ENCODE data around the gene KMT2C.
"Not testable (repeated sequence)": the region's sequence is repeated elsewhere in the genome, so short reads cannot be mapped to it uniquely, and the experiment has no call there.

Gene KMT2C

DNA sequence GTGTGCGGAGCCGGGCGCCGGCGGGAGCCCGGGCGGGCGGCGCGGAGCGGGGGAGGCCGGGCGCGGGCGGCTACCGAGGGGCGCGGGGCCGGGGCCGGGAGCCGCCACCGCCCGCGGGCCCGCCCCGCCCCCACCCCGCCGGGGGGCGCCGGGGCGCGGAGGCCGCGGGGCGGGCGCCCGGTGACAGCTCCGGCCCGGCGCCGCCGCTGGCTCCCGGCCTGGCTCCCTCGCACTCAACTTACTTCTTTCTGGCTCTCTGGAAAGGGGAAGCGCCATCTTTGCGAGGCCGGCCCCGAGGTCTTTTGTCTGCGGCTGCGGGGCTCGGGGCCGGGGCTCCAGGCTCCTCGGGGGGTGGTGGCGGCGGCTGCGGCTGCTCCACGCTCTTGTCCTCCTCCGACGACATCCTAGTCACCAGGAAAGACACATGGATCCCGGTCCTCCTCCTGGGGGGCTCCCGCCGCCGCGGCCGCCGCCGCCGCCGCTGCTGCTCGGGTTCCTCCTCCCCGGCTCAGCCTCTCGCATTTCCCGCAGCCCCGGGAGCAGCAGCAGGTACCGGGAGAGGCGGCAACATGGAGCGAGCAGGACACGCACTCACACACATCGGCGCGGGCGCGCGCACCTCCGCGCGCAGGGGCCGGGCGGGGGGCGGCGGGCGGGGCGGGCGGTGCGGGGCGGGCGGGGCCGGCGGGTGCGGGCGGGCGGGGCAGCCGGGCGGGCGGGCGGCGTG, at the start of gene KMT2C:
Gene KMT2C (minus strand): TSS at position 620 of the 727 bp plus-strand sequence. CDS start 217 bp downstream, at position 403.
- peak; percentile 60 to 78 (median 73) for DNase-seq

DNA sequence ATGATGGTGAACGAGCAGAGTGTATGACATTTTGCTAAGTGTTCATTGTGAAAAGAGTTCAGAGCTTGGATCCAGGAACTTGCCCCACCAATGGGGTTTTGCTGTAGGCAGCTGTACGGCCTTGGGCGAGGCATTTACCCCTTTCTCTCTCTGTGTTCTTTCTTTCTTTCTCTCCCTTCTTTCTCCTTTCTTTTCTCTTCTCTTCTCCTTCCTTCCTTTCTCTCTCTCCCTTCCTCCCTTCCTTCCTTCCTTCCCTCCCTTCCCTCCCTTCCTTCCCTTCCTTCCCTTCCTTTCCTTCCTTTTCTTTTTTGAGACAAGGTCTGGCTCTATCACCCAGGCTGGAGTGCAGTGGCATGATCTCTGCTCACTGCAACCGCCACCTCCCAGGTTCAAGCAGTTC, 45.3 kb upstream of the KMT2C start:
- no peak for DNase-seq

DNA sequence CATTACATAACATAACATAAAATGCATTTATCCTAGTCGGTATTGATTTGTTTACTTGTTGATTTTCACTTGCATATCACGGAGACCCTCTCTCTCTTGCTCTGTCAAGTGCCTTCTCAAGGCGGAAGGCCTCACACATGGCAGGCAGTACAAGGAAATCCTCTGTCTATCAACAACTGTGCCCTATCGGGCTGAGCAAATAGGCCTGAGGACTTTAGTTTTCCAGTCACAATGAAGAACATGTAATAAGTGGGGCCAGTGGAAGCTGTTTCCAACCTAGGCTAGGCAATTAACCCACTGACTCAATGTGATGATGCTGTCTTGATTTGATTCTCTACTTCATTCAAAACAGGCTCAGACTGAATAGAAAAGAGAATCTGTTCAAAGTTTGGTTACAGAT, 44.9 kb upstream of the KMT2C start:
- no peak for DNase-seq

DNA sequence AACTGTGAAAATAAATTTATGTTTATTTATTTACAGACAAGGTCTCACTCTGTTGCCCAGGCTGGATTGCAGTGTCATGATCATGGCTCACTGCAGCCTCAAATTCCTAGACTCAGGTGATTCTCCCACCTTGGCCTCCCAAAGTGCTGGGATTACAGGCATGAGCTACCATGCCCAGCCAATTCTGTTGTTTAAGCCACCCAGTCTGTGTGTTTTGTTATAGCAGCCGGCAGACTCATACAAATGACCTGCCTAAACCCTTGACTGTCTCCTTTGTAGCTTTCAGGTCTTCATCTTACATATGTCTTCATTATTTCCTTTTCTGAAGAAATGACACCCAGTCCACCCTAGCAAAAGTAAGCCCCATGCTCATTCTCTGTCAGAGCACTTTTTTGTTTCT, 43.8 kb upstream of the KMT2C start:
- DNase-seq = no peak

DNA sequence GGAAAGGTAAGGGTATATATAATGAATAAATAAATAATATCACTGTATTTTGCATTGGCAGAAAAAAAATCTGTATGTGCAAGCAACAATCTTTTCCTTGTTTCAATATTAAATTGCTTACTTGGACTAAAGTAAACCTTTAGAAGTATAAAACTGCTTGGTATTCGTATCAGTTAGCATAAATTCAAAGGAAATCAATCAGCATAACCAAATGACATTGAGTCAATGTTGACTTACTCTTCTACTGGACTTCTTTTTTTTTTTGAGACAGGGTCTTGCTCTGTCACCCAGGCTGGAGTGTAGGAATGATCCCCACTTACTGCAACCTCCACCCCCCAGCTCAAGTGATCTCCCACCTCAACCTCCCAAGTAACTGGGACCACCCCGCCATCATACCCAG, 42.3 kb upstream of the KMT2C start:
- DNase-seq = no peak

DNA sequence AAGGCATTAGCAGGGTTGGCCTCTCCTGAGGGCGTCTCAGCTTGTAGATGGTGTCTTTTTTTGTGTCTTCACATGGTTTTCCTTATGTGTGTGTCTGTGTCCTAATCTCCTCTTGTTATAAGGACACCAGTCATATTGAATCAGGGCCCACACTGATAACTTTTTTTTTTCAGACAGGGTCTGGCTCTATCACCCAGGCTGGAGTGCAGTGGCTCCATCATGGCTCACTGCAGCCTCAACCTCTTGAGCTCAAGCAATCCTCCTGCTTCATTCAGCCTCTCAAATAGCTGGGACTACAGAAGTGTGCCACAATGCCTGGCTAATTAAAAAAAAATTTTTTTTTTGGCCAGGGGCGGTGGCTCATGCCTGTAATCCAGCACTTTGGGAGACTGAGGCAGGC, 41.3 kb upstream of the KMT2C start:
- no peak for DNase-seq

DNA sequence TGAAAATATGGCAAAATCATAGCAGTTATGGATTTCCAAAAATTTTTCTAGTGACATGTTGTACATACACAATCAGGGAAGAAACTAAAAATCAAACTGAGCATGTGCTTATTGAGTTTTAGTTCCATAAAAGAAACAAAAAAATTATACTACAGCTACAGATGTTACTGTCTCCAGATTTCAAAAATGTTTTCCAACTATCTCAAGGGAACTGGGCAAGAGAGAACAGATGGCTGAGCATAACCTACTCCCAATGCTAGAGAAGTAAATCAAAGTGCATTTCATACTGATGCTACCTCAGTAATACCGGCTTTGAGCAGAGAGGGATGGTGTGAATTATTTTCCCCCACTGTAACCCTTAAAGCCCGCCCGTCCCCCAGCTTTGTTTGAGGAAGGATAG, 40.7 kb upstream of the KMT2C start:
- DNase-seq = no peak

DNA sequence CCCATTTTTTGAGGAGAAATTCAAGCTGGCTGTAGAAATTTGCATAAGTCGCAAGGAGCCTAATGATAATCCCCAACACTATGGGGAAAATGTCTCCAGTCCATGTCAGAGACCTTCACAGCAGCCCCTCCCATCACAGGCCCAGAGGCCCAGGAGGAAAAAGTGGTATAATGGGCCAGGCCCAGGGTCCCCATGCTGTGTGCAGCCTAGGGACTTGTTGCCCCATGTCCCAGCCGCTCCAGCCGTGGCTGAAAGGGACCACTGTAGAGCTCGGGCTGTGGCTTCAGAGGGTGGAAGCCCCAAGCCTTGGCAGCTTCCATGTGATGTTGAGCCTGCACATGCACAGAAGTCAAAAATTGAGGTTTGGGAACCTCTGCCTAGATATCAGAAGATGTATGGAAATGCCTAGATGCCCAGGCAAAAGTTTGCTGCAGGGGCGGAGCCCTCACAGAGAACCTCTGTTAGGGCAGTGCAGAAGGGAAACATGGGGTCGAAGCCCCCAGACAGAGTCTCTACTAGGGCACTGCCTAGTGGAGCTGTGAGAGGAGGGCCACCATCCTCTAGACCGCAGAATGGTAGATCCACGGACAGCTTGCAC, 35.3 kb upstream of the KMT2C start:
- not testable (repeated sequence) for DNase-seq

DNA sequence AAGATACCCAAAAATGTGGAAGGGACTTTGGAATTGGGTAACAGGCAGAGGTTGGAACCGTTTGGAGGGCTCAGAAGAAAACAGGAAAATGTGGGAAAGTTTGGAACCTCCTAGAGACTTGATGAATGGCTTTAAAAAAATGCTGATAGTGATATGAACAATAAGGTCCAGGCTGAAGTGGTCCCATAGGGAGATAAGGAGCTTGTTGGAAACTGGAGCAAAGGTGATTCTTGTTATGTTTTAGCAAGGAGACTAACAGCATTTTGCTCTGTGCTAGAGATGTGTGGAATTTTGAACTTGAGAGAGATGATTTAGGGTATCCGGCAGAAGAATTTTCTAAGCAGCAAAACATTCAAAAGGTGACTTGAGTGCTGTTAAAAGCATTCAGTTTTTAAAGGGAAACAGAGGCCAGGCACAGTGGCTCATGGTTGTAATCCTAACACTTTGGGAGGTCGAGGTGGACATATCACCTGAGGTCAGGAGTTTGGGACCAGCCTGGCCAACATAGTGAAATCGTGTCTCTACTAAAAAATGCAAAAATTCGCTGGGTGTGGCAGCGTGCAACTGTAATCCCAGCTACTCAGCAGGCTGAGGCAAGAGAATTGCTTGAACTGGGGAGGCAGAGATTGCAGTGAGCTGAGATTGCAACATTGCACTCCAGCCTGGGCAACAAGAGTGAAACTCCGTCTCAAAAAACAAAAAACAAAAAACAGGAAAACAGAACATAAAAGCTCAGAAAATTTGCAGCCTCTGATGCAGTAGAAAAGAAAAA, 34.6 kb upstream of the KMT2C start:
- not testable (repeated sequence) for DNase-seq

DNA sequence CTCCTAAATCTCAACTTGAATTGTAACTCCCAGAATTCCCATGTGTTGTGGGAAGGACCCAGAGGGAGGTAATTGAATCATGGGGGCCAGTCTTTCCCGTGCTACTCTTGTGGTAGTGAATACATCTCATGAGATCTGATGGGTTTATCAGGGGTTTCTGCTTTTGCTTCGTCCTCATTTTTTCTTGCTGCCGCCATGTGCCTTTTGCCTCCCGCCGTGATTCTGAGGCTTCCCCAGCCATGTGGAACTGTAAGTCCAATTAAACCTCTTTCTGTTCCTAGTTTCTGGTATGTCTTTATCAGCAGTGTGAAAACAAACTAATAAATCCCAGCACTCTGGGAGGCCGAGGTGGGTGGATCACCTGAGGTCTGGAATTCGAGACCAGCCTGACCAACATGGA, 33.8 kb upstream of the KMT2C start:
- DNase-seq = not testable (repeated sequence)

DNA sequence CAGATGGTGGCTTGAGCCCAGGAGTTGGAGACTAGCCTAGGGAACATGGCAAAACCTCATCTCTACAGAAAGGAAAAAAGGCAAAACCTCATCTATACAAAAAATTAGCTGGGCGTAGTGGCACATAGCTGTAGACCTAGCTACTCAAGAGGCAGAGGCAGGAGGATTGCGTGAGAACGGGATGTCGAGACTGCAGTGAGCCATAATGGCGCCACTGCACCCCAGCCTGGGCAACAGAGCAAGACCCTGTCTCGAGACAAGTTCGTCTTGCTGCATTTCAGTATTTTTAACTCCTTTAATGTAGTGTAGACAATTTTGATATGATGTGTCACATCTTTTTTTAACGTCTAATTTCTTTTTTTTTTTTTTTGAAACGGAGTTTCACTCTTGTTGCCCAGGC, 31.4 kb upstream of the KMT2C start:
- DNase-seq = no peak

DNA sequence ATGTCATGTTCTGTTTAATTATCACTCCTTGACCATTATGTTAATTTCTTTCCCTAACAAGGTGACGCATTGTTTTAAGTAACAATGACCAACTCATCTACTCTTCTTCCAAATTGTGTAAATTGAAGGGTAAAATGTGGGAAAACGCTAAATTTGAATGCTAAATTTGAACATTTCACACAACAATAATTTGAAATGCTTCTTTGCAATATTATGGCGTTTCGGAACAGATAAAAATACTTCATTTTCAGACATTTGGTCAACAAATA, 29.2 kb upstream of the KMT2C start:
- no peak for DNase-seq

DNA sequence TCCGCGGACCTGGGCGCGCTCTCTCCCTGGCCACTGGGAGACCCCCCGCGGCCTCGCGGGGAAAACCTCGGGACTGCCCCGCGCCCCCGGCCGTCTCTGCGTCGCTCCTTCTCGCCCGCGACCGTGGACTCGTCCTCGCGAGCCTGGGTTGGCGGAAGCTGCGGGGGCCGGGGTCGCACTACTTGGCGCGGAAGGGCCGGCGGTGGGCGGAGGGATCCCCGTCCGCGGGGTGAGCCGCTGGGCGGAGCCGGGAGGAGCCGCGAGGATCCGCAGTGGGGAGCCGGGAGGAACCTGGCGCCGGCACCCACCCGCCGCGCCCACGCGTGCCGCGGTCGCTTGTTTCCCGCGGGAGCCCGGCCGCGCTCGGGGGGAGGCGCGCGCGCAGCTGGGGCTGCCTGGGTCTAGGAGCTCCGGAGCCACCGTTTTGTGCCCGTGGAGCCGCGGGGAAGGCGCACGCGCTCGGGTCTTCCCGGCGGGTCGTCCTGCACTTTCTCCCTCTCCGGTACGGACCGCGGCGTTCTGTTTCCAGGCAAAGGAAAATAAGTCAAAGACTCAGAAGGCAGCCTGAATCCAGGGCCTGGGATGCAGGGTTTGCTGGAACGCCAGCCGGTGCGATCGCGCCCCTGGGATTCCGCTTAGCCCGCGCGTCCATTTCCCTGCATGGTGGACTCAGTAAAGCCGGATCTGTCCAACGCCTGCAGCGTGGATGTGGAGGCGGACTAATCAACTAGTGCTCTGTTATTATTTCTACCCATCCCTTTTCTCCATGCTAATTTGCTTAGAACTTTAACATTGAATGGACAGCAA, 28.7 kb upstream of the KMT2C start:
- peak; percentile 79 to 98 (median 95) for DNase-seq

DNA sequence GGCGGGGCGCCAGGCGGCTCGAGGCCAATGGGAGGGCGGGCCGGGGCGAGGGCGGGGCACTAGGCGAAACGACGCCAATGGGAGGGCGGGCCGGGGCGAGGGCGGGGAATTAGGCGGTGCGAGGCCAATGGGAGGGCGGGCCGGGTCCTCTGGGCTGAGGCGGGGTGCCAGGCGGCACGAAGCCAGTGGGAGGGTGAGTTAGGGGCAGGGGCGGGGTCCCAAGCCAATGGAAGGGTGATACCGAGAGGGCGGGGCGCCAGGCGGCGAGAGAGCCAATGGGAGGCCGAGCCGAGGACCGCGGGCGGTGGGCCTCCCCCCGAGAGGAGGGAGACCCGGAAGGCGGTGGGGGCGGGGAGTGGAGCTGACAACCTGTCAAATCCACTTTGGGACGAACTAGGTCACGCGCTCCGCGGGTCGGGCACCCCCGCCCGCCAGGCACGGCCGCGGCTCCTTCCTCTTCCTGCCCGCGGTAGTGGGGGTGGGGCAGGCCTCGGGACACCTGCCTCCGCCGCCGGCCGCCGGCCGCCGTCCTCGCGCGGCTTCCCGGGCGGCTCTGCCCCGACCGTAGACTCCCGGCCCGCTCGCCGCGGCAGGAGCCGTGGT, 28.0 kb upstream of the KMT2C start:
- peak; percentile 100 for DNase-seq

DNA sequence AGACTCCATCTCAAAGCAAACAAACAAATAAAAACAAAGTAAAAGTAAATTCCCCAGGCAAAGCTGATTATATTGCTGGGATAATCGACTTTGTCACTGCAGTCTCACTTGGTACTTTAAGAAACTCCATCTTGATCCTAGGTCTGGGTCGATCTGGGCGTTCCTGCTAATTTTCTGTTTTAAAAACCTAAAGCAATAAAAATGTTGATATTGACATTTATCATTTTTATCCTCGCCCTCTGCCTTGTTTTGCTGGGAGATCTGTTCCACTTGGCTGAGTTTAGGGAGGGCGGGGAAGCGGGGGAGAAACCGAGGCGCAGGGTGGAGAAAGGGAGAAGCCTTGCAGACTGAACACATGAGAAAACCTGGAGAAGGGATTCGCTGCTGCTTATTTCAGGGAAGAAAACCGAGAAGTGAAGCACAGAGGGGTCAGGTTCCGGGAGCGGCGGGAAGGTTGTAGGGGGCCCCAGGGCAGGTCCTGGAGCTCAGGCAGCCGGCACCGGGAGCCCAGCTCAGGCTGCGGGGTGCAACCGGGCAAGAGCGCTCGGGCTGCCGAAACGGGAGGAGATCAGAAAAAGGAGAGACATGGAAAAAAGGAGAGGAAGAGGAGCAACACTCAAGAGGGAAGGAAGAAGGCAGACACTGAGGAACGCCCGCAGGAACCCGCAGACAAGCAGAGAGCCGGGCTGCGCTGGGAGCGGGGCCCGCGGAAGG, 27.3 kb upstream of the KMT2C start:
- DNase-seq = peak; percentile 67 to 95 (median 91)

DNA sequence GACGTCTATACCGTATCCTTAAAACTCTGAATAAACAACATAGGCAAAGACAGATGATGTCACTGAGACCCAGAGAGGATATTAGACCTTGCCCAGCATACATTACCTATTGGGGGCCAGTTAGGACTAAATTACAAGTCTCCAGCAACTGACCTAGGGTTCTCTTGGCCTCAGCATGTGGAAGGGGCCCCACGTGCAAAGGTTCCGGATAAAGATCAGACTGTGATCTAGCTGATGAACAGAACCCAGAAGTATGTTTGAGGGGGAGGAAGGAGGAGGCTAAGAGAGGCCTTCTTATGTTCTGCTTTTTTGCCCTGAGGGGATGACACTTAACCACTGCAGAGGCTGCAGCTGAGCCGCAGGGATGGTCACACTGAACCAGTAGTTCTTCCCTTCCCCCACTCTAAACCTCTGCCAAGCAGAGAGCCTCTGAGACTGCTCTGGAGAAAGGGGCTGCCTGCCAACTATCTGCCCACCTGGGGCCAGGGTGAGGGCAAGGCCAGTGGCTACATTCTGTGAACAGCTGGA, 24.0 kb upstream of the KMT2C start:
- peak in 2 of 3 experiments; percentile 70 to 90 for DNase-seq

DNA sequence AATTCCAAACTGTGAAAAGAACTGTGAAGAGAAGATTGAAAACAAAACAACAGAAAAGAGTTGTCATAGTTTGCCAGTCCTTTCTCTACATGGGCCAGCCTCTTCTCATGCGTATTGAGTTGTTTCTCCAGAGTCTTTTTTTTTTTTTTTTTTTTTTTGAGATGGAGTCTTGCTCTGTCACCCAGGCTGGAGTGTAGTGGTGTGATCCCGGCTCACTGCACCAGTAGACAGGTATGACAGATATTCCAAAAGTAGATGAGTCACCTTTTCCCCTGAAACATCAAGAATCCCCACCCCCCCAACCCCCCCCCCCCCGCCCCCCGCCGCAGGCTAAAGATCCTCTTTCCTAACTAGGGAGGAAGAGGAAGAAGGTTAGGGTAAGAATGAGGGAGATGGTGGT, 15.6 kb upstream of the KMT2C start:
- no peak for DNase-seq

DNA sequence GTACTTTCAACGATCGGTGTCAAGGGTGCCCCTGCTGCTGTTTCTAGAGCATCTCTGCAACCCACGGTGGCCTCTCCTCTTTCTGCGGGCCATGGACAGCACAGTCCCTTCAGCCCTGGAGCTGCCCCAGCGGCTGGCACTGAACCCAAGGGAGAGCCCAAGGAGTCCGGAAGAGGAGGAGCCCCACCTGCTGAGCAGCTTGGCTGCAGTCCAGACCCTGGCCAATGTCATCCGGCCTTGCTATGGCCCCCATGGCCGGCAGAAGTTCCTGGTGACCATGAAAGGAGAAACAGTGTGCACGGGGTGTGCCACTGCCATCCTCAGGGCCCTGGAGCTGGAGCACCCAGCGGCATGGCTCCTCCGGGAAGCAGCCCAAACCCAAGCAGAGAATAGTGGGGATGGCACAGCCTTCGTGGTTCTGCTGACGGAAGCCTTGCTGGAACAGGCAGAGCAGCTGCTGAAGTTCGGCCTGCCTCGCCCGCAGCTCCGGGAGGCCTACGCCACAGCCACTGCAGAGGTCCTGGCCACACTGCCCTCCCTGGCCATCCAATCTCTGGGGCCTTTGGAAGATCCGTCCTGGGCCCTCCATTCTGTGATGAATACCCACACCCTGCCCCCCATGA, 9.7 kb upstream of the KMT2C start:
- DNase-seq = peak in 1 of 3 experiments; percentile 3

DNA sequence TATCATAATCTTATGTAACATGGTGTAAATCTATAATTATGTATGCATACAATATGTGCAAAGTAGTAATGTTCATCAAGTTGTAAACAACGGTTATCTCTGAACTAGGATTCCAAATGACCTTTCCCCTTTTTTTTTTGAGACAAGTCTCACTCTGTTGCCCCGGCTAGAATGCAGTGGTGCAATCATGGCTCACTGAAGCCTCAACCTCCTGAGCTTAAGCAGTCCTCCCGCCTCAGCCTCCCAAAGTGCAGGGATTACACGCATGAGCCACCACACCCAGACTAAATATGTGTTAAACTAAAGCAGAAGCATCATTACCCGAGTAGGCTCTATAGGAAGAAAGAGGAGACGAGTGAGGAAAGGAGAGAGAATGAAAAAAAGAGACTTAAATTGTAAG, 7.8 kb upstream of the KMT2C start:
- no peak for DNase-seq

DNA sequence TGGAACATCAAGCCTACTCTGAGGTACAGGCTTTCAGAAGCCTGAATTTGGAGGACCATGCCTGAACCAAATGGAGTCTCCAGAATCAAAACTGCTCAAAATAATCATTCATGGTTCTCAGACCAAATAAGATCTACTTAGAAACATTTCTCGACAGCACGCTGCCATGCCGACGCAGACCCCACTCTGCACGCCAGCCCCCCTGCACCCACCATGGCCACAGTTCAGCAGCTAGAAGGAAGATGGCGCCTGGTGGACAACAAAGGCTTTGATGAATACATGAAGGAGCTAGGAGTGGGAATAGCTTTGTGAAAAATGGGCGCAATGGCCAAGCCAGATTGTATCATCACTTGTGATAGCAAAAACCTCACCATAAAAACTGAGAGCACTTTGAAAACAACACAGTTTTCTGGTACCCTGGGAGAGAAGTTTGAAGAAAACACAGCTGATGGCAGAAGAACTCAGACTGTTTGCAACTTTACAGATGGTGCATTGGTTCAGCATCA, 6.6 kb upstream of the KMT2C start:
- DNase-seq = no peak

DNA sequence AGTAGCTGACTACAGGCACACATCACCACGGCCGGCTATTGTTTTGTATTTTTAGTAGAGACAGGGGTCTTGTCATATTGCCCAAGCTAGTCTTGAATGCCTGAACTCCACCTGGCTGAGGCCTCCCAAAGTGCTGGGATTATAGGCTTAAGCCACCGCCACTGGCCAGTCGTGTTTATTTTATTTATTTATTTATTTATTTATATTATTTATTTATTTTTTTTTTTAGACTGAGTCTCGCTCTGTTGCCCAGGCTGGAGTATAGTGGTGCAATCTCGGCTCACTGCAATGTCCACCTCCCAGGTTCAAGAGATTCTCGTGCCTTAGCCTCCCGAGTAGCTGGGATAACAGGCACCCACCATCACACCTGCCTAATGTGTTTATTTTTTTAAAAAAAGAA, 6.0 kb upstream of the KMT2C start:
- DNase-seq = not testable (repeated sequence)

All from NCI-H1417 (cell line).